Suppressor macrophage (primary cell): ENCODE results near the gene ZNF416.

Experiments
- DNase-seq, 4 experiments: peaks; one replicate each; pipeline ENCODE4 v3.0.0-alpha.2; 2020 to 2022

ZNF416 gene

GRCh38 chr19:57559008-57559403 is 19.7 kb downstream of the ZNF416 start:
- DNase-seq = peak in 3 of 4 experiments; percentile 3 to 21 (median 14)

GRCh38 chr19:57558525-57558924 is 20.2 kb downstream of the ZNF416 start:
- no peak for DNase-seq

DNA sequence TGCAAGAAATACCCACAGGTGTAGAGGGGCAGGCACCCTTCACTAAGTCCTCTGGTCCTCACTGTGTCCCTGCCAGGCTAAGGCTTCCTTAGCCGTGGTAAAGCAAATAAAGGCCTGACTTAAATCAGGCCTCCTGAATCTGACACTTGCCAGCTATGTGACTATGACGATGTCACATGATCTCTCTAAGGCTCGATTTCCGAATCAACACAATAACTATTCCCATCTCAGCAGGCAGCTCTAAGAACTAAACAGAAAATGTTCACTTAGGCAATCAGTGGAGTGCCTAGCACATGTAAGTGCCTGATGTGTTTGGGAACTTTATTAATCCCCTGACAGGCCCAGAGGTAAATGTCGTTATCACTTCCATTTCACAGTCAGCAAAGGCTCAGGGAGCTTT is 21.1 kb downstream of the ZNF416 start:
- no peak for DNase-seq

- no peak for DNase-seq
These were observed 26.3 kb downstream of the ZNF416 start for GRCh38 chr19:57552432-57552831.

GRCh38 chr19:57546513-57546912 is 32.2 kb downstream of the ZNF416 start:
- no peak for DNase-seq

DNA sequence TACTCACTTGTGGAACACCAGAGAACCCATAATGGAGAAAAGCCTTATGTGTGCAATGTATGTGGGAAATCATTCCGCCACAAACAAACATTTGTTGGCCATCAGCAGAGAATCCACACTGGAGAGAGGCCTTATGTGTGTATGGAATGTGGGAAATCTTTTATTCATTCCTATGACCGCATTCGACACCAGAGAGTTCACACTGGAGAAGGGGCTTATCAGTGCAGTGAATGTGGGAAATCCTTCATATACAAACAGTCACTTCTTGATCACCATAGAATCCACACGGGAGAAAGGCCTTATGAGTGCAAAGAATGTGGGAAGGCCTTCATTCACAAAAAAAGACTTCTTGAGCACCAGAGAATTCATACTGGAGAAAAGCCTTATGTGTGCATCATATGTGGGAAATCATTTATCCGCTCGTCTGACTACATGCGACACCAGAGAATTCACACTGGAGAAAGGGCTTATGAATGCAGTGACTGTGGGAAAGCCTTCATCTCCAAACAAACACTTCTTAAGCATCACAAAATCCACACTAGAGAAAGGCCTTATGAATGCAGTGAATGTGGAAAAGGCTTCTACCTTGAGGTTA is 40.7 kb downstream of the ZNF416 start:
- DNase-seq = no peak

GRCh38 chr19:57527136-57527881 is 51.4 kb downstream of the ZNF416 start, which contains the start of gene ZNF549:
Gene ZNF549 (plus strand): TSS chr19:57527356. CDS start chr19:57527574, 218 bp downstream.
- peak; percentile 81 to 92 (median 90) for DNase-seq
